ENCODE data around the gene SHISAL1.

GRCh38 chr22:44291265-44291664, 21.5 kb downstream of the SHISAL1 start:
- TF ChIP-seq CTCF (optimal IDR thresholded peaks at IDR 0.05 in 1 of 3, IDR thresholded peaks at IDR 0.05 in 1 of 3, conservative IDR thresholded peaks at IDR 0.05 in 1 of 3; ENCODE audit: extremely low read depth in 1 of 3, insufficient read depth in 2 of 3, low read length in 3 of 3) (no peak), EZH2 (IDR thresholded peaks at IDR 0.05; ENCODE audit: low read length) (no peak)
